ENCODE results near the gene BCL6.

Gene BCL6

DNA sequence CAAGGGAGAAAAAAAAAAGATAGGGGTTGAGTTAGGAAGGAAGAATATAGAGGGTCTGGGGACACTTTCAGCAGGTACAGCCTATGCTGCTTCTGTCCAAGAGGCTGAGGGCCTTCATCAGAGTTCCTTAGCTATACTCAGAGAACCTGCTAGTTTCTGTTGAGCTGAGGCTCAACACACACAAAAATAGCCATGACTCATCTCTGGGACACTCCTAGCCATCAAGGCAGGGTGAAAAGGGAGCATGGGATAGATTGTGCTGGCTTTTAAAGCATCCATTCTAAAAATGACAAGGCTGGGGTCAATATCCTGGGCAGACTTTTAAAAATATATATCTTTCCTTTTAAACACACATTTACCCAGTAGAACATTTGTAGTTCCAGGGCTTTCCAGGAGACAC lies 40.1 kb downstream of the BCL6 start:
- DNase-seq (ENCODE audit: low read depth), result no peak
- no peak for TF ChIP-seq CTCF (IDR thresholded peaks at IDR 0.05; ENCODE audit: low read depth, low read length, missing control alignments)
- no peak overlapping the region for H3K4me3 ChIP-seq (ENCODE audit: low read depth, low read length)

DNA sequence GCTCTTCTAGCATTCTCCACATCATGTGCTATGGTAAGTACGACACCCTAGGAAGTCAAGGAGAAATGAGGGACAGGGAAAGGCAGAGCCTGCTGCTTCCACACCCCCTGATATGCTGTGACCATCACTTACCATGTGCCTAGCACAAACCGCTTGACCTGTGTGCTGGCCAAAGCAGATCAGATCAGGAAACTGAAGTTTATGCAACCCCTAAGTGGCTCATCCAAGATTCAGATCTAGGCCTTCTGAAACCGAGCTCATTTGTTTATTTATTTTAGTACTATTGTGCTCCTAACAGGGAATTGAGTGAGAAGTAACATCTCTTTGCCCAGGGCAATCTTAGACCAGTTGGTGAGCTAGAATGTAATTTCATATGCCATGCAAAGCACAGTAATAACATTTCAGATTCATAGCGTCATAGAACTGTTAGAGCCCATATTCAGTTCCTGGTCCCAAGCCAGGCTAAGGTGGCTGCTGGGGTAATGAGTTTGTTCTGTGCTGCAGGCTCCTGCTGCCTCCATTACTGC lies 42.7 kb downstream of the BCL6 start, which contains the start of gene RTP2:
Gene RTP2 (minus strand): TSS at position 51 of the 527 bp plus-strand sequence. CDS start 429 bp downstream, outside the sequence.
- H3K4me3 ChIP-seq (ENCODE audit: low read depth, low read length), result no peak within 1 kb of the TSS
- no peak for DNase-seq (ENCODE audit: low read depth)
- TF ChIP-seq CTCF (IDR thresholded peaks at IDR 0.05; ENCODE audit: low read depth, low read length, missing control alignments), result no peak

DNA sequence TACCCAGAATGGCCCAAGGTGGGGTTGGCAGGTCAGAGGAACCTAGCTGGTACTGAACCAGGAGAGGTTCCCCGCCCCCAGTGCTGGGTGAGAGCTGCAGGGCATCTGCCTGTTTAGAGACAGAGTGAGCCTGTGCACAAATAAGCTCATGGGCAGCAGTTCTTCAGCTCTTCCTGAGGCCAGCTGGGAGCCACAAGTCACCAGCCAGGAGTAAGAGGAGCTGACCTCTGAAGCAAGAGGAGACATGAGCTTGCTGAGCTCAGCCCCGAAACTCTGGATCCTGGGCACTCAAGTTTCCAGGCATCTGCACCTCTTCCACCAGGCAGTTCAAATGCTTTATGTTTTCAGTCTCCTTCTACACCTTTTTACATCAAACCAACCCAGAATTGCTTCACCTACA lies 45.0 kb downstream of the BCL6 start:
- no peak overlapping the region for H3K4me3 ChIP-seq (ENCODE audit: low read depth, low read length)
- DNase-seq (ENCODE audit: low read depth), result no peak
- TF ChIP-seq CTCF (IDR thresholded peaks at IDR 0.05; ENCODE audit: low read depth, low read length, missing control alignments), result no peak

- no peak for DNase-seq (ENCODE audit: low read depth)
- H3K4me3 ChIP-seq (ENCODE audit: low read depth, low read length), result no peak overlapping the region
- TF ChIP-seq CTCF (IDR thresholded peaks at IDR 0.05; ENCODE audit: low read depth, low read length, missing control alignments), result no peak
Observed at GRCh38 chr3:187698499-187699399, 46.5 kb downstream of the BCL6 start.

GRCh38 chr3:187696021-187696420 lies 49.2 kb downstream of the BCL6 start:
- no peak overlapping the region for H3K4me3 ChIP-seq (ENCODE audit: low read depth, low read length)
- no peak for TF ChIP-seq CTCF (IDR thresholded peaks at IDR 0.05; ENCODE audit: low read depth, low read length, missing control alignments)
- DNase-seq (ENCODE audit: low read depth), result no peak

DNA sequence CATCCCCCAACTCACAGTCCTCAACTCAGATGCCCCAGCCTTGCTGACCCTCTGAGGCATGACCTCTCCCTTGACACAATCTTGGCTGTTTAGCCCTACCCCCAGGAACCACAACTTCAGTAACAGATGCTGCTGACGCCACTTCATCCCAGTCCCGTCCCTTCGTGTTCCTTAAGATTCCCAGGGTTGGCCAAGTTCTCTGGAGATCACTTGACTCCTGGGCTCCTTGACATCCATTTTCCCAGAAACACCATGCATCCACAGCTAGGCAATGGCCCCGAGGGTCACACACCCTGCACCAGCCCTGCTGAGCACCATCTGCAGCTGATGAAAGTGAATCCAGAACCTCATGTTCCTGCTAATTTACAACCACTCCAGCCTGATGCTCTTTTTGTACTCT lies 49.8 kb downstream of the BCL6 start:
- H3K4me3 ChIP-seq (ENCODE audit: low read depth, low read length), result no peak overlapping the region
- TF ChIP-seq CTCF (IDR thresholded peaks at IDR 0.05; ENCODE audit: low read depth, low read length, missing control alignments), result no peak
- no peak for DNase-seq (ENCODE audit: low read depth)

Measured in GM12864 (cell line).